HG03045 (cell line): ENCODE measurements around the gene GGACT.
"Not testable (repeated sequence)": the region's sequence is repeated elsewhere in the genome, so short reads cannot be mapped to it uniquely, and the experiment has no call there.

ENCODE experiments used
- ATAC-seq: cut with Tn5 transposase; IDR thresholded peaks from one replicate; pipeline ENCODE4 v1.9.1; 2021; ENCODE audit warnings: mild to moderate bottlenecking, moderate library complexity; ENCODE audit not compliant: unreplicated experiment

Gene GGACT

DNA sequence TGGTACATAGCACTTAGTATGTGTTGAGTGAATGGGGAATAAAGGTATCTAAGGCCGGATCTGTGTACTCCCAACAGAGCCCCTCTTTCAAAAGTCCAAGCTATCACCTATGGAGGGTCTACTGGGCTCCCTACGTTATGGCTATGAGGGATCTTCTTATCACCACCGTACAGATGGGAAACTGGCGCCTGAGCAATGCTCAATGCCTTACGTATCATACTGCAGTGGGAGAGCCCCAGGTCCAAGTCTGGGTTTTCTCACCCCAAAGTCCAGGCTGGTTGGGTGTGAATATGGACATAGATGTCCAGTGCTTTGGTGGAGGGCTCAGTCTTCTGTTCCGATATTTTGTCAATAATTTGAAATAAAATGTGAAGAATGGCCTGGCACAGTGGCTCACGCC lies 13.1 kb upstream of the GGACT start:
- no peak for ATAC-seq

DNA sequence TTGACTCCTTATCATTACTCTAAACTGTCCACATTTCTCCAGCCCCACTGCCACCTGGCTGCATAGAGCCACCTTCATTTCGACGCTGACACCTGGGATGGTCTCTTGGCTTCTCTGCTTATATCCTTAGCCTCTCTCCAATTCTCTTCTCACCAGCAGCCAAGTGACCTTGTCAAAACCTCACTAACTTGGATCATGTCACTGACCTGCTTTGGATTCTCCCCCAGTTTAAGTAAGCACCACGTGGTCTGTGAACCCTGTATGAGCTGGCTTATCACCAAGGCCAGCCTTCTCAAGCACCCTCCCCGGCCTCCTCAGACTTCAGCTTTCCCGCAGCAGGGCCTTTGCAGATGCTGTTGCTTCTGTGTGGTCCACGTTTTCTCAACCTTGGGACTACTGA lies 12.3 kb upstream of the GGACT start:
- ATAC-seq, result no peak

DNA sequence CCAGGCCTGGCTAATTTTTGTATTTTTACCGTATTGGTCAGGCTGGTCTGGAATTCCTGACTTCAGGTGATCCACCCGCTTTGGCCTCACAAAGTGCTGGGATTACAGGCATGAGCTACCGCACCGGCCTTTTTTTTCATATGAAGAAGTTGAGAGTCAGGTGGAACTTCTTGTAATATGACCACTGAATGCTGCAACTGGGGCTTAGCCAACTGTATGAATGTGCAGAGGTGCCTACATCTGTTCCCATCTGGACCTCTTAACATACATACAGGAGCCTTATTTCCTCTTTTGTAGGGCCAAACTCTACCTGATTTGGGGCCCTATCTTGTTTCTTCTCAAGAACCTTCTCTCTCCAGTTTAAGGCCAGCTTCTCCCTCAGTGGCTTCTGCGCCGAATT lies 11.9 kb upstream of the GGACT start:
- no peak for ATAC-seq

DNA sequence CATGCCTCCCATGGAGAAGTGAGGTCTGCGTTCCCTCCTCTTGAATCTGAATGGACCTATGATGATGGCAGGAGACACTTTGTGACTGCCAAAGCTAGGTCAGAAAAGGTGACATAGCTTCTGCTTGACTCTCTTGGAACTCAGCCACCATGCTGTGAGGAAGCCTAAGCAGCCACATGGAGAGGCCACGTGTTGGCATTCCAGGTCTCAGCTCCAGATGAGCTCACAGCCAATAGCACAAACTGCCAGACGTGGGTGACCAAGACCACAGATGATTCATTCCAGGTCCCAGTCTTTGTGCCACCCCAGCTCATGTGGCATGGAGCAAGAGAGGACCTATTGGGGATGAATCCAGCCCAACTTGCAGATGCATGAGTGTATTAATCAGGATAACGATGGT lies 8.7 kb upstream of the GGACT start:
- no peak for ATAC-seq

DNA sequence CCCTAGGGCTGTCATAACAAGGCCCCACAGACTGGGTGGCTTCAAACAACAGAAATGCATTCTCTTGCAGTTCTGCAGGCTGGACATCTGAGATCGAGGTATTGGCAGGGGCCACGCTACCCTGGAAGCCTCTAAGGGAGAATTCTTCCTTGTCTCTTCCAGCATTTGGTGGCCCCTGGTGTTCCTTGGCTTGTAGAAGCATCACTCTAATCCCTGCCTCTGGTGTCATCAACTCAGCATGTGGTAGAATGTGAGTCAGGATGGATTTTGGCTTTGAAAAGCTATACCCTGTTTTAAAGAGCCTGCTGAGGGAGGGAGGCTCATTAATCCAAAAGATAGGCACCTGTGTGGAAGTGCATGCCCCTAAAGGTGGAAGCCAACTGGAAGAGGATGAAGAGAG lies 7.9 kb upstream of the GGACT start:
- ATAC-seq, result no peak

DNA sequence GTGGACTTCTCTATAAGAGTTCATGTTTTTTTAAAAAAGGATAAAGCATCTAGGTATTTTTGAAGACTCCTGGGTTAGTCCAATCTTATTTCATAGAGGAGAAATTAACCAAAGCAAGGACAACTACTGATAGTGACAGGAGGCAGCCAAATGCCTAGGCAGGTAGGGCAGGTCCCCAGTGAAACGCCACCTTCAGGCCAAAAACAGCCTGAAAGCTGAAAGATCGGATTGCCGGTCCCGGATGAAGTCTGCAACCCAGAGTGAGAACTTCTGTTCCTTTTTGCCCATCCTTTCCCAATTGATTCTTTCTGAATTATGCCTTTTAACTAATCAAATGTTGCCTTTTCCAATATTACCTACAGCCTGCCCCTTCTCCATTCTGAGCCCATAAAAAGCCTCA lies 6.1 kb upstream of the GGACT start:
- ATAC-seq, result no peak

DNA sequence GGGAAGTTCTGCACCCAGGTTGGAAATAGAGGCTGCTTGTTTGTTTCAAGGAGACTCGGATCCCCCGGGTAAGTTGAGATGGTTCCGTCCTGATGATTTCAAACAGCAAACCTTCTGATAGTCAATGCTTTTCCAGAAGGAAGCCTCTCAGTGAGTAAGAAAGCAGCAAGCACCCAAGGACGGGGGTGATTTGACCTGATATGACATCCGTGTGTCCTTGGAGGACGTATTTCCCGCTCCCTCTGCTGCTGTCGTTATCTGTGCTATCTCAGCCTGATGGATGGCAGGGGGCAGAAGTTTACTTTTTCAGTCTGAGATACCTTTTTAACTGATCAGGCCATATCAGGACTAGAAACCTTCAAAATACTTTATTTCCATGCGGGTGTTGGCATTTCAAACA lies 5.7 kb upstream of the GGACT start:
- ATAC-seq, result no peak

DNA sequence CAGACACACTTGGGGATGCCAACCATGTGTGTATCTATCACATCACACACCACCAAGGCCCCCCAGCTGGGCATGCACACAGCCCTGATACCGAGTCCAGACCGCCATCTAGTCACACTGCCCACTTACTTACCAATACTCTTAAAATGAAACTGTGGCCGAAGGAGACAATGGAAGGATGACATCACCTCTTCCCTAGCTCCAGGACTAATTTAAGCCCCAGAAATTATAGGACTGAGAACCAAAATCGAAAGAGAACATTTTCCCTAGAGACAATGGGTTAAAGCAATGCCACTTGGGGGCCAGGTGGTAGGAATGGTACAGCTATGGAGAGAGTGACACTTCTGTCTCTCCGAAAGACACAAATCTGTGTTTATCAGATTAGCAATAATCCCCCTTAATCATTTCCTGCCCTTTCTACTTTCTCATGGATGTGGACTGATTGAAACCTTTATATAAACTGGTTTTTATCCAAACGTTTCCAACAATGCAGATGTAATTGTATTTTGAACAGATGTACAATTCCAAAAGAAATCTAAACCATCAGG lies 663 bp upstream of the GGACT start:
- ATAC-seq, result no peak

DNA sequence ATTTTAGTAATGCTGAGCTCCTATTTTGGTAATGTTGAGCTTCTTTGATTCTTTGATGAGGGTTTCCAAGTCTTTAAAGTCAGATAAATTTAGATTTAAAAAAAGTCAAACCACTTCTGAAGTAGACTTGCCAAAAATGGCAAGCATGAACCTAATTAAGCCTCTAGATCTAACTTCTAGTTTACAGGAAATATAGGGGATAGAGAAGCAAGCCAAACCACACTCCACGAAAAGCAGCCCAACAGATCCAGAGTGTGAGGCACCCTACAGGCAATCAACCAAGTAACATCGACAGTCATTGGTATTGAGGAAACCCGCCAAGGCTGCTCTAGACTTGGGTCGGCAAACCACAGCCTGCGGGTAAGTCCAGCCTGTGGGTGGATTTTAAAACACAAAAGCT lies 3.7 kb downstream of the GGACT start:
- ATAC-seq, result no peak

DNA sequence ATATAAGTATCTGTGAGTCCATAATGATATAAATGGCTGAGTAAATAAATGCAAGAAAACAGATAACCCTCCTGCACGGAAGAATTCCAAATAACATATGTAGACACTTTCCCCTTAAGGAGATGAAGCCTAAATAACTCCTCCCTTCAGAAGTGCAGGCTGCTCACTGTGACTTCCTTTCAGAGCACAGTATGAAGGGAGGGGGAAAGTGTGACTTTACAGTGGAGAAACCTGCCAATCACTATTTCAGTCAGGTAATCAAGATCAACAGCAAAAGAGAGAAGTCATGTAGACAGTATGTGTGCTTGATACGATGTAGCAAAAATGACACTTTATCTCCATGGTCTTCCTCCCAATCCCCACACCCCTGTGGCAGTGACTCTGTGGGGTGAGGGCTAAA lies 7.1 kb downstream of the GGACT start:
- ATAC-seq, result no peak

DNA sequence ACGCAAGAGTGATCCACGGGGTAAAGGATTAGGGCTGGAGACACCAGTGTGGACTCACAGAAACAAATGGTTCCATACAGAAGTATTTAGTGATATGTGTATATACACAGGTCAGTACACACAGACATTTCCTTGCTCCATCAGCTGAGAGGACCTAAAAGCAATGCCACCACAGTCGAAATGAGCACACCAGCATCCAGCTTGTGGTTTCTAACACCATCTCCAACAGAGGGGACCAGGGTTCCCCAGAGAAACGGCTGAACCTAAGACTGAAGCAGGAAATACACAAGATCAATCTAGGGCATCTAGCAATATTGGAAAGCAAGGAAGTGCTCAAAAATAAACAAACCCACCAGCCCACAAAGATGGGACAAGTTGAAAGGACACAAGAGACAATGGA lies 7.6 kb downstream of the GGACT start:
- no peak for ATAC-seq

DNA sequence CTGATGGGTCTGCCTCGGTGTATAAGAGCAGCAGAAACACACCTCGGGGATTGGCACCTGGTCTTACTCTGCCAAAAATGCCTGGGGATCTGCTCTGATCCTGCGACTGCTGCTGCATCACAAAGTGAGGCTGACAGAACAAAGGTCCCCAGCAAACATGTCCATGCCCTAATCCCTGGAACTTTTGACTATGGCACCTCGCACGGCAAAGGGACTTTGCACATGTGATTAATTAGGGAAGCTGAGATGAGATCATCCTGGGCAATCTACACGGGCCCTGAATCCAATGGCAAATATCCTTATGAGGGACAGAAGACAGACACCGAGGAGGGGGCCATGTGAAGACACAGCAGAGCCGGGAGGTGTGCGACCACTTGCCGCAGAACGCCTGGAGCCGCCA lies 8.5 kb downstream of the GGACT start:
- ATAC-seq, result no peak

DNA sequence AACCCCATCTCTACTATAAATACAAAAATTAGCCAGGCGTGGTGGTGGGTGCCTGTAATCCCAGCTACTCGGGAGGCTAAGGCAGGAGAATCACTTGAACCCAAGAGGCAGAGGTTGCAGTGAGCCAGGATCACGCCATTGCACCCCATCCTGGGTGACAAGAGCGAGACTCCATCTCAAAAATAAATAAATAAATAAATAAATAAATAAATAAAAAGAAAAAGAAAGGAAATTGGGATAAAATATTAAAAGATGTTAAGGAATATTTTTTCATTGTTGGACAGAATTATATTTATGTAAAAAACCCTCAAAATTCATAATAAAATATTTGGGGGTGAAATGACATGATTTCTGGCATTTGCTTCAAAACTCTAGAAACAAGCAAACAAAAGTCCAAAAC lies 11.3 kb downstream of the GGACT start:
- ATAC-seq, result not testable (repeated sequence)

DNA sequence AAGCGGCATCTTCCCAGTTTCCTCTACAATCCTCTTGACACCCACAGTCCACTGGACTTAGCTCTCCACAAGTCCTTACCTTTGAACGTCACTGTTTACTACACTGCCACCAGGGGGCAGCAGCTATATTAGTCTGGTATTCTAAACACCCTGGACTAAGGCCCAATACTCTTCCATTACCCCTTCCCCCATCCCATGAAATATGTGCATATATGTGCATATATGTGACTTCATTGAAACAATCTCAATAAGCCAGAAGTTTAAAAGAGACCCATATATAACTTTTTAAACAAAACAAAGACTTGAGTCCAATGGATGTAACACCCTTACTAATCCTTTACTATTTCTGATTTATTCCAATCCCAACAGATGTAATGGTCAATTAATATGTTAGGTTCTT lies 15.5 kb downstream of the GGACT start:
- peak; percentile 89 for ATAC-seq

DNA sequence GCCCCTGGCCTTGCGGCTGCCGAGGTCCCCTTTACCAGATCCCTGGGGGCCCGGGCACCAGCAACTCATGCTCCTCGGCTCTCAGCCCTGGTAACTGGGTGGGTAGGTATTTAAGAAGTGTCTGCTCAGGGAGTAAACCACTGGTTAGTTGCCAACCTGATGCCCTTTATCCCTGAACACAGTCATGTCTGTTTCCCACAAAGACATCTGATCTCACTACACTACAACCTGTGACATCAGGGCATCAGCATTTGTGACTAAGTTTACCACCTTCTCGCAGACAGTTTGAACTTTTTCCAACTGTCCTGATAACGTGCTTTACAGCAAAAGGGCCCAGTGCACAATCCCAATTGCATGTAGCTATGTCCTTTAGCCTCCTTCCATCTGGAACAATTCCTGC lies 22.0 kb downstream of the GGACT start:
- no peak for ATAC-seq

DNA sequence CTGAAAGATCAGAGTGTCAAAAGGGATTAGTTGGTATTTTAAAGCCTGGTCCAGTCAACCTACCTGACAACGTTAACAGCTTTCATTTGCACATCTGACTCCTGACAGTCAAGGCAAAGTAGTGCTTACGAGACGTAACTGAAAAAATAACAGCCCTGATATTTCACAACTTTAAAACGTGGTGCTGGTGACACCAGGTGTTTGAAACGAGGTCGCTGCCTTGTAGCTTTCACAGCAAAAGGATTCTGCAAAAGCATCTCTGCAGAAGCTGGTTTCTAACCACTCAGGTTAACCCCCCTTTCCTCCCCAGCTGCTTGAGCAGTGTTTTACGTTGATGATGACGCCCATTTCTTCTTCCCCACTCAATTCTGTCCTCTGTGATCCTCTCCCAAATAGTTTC lies 23.3 kb downstream of the GGACT start:
- ATAC-seq, result no peak

DNA sequence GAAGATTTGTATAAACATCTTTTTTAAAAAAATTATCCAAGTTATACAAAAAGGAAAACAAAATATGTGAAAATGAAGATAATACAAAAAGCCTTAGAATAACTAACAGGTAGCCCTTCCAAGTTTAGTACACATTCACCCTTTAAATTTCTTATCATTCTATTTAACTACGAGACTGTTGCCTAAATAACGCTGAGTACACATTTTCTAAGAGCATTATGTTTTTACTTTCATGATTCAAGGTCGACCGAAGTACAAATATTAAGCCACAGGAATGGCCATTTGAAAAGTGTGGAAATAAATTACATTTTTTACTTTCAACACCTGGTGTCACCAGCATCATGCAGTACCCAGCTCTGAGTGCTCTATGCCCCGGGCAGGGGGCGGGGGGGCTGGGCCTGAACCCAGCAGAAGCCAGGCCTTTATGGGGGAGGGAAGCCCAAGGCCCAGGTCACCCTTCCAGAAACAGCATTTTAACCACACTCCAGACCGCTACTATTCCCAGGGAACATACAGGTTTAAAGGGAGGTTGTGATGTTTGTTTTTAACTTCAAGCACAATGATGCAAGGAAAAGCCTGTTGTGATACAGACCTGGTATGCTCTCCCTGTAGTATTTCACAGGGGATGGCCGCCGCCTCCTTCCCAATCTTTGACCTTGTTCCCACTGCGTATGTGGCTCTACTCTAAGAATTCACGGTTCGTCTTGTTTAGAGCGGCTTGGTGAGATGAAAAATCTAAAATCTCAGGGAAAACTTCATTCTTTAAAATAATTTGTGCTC lies 24.0 kb downstream of the GGACT start:
- no peak for ATAC-seq

DNA sequence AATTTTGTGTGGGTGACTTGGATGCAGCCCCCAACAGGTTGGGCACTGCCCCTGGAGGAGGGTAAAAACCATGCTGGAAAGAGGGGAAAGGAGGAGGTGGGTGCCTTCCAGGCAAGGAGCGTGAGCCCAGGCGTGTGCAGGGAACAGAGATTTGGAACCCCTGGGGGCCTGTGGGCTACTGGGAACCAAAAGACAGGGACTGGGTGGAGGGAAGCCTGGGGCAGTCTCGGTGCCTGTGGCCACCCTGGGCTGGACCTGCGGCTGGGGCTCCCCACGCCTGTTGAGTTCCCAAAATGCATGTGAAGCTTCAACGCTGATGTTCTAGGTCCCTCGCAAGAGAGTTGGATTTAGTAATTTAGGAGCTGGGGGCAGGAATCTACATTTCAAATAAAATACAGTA lies 24.8 kb downstream of the GGACT start:
- no peak for ATAC-seq

DNA sequence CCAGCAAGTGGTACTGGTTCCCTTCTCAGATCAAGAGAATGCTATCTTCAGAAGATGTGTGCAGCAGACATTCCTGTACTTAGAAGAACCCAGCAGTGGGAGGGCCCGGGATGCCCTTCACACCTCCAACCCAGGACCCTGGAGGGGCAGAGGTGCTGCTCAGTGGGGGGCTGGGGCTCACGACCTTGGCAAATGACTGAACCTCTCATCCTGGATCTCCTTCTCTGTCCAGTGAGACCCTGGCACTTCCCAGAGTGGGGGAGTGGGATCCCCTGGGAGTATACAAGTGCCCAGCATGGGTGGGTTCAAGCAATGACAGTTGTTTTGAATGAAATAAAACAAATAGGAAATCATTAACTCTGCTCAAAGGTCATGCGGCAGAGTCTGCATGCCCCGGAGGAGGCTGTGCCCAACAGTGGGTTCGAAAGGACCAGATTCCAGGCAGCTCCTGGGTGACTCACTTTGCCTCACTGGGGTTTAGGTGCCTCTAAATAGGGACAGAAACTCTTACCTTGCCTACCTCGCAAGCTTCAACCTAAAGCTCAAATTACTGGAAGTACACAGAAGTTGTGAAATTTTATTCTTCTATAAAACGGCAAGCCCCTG lies 26.9 kb downstream of the GGACT start:
- no peak for ATAC-seq

DNA sequence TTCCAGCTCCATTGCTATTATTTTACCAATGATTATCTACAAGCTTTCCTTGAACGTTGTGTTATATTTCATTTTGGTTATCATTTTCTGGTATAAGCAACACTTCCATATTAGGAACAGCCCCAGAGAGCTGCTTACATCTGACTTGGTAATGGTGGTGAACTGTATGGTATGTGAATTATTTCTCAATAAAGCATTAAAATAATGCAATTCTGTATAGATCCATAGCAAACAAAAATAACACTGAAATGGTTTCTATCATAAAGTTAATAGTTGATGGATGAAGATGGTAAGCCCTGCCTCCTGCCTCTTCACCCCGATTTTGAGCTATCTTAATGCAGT lies 27.5 kb downstream of the GGACT start:
- ATAC-seq, result no peak

DNA sequence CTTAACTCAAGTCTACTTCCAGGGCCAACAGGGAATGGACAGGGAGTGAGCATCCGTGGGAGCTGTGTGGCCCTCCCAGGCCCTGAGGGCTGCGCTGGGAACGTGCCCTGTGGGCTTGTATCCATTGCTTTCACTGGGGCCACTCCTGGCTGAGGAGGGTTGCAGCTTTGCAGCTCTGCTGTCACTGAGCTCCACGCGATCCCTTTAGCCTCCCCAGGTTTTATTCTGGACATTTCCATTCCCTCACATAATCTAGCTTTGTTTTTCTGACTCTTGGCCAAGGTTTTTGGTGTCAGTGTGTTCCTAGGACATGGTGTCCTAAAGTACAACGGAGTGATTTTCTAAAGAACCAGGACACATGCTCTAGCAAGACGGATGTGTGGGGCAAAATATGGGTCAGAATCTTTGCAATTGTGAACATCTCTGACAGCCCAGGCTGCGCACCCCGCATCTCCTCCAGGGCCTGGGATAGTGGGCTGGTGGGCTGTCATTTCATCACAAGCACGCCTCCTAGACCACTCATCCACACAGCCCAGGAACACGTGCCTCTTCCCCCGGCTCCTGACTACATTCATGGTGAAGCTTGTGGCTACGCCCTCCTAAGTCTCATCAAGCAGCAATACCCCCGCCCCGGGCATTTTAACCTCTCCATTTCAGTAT lies 28.0 kb downstream of the GGACT start:
- ATAC-seq, result no peak

DNA sequence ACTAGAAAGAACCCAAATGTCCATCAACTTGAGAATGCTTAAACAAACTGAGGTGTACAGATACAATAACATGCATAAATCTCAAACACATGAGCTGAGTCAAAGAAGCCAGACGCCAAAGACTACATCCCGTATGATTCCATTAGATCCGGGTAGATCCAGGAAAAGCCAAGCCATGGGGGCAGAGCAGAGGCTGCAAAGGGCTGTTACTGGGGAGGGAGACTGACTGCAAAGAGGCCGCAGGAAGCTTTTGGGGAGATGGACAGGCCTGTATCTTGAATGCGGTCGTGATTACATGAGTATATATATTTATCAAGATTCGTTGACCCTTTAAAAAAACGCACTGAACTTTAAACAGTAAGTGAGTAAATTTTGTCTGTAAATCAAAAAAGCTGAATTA lies 28.7 kb downstream of the GGACT start:
- no peak for ATAC-seq
